ENCODE measurements around the gene ATP7B.
A peak's percentile ranks its signal among the peaks of the same experiment; 100 is the strongest.

Gene ATP7B

GRCh38 chr13:51943721-51944120 is 67.5 kb downstream of the ATP7B start:
- no peak for DNase-seq

DNA sequence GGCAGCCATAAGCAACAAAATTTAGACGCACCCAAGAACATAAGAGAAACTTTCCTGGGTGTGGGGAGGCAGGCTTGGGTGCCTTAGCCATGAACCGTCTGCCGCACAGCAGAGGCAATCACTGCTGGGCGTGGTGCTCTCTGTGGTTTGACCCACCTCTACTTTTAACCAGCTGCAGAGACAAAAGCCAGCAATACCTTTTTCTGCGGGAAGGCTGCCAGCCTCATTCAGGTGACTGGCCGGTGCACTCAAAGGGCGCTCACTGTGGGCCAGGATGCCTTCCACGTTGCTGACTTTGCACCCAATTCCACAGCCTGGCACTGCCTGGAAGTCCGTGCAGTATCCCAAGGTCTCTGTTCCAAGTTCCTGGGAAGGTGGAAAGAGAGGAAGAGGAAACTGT is 69.1 kb downstream of the ATP7B start:
- no peak for DNase-seq

GRCh38 chr13:51938454-51938853 is 72.8 kb downstream of the ATP7B start:
- no peak for DNase-seq

- no peak for DNase-seq
These were observed 73.6 kb downstream of the ATP7B start for GRCh38 chr13:51937320-51938290.

GRCh38 chr13:51935326-51936171 is 75.7 kb downstream of the ATP7B start:
- peak; percentile 32 for DNase-seq

- DNase-seq = no peak
These were observed 76.7 kb downstream of the ATP7B start for GRCh38 chr13:51934461-51935087.

DNA sequence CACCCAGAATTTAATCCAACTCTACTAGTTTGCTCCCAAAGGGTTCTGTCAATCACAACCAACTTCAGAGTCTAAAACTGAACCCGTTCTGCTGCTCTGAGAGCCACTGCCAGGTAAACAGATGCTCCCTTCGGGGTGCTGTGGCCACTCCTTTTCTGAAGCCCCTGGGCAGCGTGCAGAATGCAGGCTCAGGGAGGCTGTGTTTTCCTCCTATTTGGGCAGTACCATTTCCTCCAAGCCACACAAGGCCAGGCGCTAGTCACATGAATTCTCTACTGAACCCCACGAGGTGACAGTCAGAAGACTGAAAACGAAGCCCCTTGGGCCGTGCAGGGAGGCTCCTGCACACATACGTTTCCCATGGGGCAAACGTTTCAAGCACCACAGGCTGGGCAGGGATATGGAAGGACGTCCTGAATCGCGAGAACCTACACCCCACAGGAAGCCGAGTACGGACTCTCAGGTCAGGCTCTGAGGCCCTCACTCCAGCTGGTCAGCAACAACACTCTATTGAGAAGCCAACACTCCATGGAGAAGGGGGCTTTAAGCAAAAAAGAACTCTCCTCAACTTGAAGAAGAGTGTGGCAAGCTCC is 77.7 kb downstream of the ATP7B start:
- DNase-seq = no peak

DNA sequence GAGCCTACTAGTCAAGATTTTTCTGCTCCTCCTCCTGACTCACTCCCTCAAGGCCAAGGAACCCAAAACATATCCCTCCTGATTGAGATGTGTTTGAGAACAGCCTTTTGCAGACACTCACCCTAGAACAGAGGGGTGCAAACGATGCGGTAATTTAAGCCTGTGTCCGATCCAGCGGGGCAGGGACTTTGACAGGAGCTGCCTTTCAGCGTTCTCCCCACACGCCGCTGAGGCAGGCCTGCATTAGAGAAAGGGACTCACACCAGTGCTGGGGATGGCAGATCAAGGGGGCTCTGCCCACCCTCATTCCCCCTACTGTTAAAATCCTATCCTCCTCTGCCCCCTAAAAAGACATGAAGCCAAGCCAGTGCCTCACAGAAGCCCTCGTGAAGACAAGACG is 79.0 kb downstream of the ATP7B start:
- no peak for DNase-seq

DNA sequence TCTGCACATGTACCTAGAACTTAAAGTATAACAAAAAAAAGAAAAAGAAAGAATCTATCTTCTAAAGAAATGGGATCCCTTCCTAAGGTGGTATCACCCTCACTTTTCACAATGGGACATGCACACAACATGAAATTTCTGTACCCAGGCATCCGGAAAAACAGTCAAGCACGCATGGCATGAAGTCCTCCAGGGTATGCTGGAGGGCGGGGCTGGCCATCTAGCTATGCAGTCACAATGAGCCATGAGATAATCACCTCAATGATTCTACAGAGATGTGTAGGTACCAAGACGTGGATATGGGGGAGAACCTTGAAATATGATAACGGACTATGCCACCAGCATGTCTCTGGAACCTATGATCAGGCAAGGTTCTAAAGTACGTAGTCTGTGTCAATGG is 79.6 kb downstream of the ATP7B start:
- DNase-seq = no peak

- no peak for DNase-seq
These were observed 81.6 kb downstream of the ATP7B start for GRCh38 chr13:51929699-51930098.

DNA sequence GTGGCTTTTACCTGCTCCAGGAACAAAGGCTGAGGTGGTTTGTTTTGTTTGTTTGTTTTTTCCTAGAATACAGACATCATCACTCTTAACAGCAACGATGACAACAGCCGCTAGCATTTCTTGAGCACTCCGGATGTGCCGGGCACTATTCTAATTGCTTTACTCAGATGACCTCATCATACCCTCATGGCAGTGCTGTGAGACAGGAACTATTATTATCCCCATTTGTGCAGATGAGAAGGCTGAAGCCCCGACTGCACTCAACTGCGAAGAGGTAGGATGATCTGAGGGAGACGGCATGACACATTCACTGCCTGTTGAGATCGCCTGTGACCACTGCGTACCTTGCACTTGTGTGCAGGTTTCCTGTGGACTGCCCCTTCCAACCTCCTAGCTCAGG is 83.0 kb downstream of the ATP7B start:
- DNase-seq = no peak

- no peak for DNase-seq
These were observed 84.1 kb downstream of the ATP7B start for GRCh38 chr13:51927129-51927528.

DNA sequence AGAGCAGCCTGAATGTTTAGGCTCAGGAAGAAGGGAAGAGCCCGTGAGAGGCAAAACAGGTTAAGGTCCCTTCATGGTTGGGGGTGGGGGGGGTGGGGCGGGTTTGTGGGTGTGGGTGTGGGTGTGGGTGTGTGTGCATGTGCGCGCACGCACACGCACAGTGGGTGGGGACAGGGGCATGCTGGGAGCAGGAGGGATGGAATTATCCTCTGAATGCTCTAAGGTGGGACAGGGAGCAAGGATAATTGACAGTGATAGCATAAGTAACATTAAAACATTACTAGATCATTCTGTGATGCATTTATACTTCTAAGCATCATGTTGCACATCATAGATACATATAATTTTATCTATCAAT is 84.7 kb downstream of the ATP7B start:
- no peak for DNase-seq

DNA sequence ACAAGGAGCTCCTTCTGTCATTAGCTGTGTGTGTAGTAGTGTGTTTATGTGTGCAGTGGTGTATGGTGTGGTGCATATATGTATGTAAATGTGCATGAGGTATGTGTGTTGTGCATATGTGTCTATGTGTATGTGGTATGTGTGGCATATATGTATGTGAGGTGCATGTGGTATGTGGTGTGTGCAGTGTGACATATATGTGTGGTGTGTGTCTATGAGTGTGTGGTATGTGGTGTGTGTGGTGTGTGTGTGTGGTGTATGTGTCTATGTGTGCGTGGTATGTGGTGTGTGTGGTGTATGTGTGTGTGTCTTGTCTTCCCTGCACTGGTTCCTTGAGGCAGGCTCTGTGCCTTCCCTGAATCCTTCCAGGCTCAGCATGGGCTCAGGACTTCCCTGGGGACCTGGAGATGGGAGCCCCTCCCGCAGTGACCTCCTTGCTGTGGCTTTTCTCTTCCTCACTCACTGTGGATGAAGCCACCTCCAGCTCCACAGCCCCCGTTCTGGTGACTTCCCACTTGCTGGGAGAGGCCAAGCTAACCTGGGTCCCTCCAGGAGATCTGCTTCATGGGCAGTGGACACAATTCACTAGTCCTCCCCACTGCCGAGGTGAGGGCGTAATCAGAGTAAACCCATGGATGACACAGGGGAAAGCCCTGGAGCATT is 85.3 kb downstream of the ATP7B start:
- DNase-seq = no peak

DNA sequence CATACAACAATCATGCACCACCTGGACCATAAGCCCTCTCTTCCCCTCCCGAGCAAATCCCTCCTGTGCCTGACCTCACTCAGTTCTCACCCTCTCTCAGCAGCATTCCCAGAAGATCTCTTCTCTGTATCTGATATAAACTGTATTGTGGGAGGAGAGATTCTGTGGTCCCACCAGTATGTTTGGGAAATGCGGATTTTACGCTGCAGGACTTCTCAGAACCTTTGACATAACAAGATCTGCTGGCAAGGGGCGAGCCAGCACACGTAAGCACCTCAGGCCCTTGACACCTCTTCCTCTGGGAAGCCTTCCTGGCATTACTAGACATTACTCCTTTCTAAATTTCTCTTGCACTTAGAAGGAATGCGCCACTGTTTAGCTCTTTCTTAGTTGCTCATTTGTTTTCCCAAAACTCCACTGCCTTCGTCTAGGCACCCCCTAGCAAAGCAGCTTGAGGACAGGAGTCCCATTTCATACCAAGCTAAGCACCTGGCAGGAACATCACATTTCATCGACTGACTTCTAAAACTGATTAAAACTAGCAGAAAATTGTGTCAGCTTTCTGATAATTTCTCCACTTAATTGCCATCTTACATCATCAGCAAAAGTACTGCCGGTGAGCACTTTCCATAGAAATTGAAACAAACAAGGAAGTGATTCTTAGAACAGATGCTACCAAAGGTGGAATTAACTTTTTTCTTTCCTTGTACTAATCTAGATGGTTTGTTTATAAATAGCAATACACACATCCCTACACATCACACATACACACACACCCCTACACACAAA is 86.3 kb downstream of the ATP7B start:
- no peak for DNase-seq

- DNase-seq = peak; percentile 24
These were observed 87.2 kb downstream of the ATP7B start for GRCh38 chr13:51923983-51924539.

DNA sequence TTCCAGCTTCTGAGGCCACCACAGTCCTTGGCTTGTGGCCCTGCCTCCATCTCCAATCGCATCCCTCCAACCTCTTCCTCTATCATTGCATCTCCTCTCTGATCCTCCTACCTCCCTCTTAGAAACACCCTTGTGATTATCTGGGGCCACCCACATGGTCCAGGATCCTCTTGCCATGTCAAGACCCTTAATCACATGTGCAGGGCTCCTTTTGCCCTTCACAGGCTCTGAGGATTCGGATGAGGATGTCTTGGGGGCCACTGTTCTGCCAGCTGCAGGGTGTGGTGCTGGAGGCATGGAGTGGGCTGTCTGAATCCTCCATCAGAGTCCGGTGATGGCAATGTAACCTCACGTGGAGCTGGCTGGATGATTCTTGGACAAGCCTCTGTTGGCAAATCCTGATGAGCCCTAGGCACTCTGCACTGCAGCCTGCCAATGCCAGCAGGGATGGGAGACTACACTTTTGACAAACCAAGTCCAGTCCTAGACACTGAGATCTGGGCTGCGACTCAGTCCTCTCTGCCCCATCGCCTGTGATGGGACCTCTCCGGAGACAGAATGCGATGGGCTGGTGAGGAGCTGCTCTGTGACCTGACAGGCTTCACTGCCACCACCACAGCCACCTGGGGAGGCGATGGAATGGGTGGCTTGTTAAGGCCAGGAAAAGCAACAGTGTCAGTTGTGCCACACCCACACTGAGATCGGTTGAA is 88.3 kb downstream of the ATP7B start:
- no peak for DNase-seq

DNA sequence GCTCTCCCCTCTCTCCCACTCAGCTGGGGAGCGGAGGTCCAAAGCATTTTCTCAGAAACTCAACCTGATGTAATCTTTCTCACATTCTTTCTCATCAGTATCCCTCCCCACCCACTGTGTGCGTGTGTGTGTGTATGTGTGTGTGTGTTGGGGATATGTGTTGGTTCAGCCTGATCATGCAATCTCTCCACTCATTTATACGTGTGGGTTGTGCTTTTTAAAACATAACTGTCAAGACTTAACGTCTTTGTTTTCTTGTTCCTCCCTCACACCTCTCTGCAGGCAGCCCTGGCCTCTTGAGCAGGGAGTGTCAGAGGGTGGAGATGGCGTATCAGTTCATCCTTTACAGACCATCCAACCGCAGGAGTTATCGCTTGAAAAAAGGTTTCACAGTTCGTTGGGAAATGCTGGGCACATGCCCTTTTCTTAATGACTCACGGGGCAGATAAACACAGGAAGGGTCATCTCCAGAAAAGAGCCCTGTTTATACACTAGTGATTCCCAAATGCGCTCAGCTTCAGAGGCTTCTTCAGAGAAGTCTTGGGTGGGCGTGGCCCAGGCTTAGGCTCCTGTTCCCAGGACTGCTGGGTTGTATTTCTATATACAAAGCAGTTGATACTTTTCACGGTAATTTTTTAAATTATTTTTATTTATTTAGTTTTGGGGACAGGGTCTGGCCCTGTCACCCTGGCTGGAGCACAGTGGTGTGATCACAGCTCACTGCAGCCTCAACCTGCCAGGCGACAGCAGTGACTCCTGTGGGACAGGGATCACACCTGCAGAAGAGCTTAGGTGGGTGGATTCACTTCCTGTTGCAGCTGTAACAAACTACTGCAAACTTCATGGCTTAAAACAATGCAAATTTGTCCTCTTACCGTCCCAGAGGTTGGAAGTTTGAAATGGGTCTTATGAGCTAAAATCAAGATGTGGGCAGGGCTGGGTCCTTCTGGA is 89.2 kb downstream of the ATP7B start:
- DNase-seq = peak; percentile 20

- DNase-seq = no peak
These were observed 90.5 kb downstream of the ATP7B start for GRCh38 chr13:51920786-51921185.
